Measurements from ENCODE around the gene ATF7.

- TF ChIP-seq GATA2 (IDR thresholded peaks at IDR 0.05; ENCODE audit: low read depth, low read length) (no peak), GATA3 (IDR thresholded peaks at IDR 0.05; ENCODE audit: low read depth, low read length) (no peak)
Measured at GRCh38 chr12:53530920-53531319, 95.3 kb downstream of the ATF7 start.

All from SH-SY5Y (cell line).